A549 treated with AZD9567 at 1 μM for 4 hours (cell line): Measurements from ENCODE around the gene LYPLA2. TPM values are rescaled to one million over a fixed set of nuclear protein-coding genes. Genes with fewer than 3 reads are reported as not detected.

Experiments
- total RNA-seq: library from RNA; stranded (reverse); fragments of 200-300 nt; extraction: Qiagen RNA extraction; gene quantifications from 5 replicates; pipeline ENCODE4 v1.2.3, GENCODE V29; 2022; ENCODE audit not compliant: insufficient read depth

LYPLA2 gene
- total RNA-seq = 55.6 to 74.5 TPM (median 57.7 TPM) in 5 replicates

GRCh38 chr1:23790696-23791515, at the start of gene LYPLA2:
Gene LYPLA2, plus strand, starts transcription at chr1:23791145. Its CDS starts 1,538 bp downstream, at chr1:23792683.

GRCh38 chr1:23743287-23744152, 47.4 kb upstream of the LYPLA2 start, which contains the start of gene ELOA:
Gene ELOA, plus strand, starts transcription at chr1:23743471. Its CDS starts 33 bp downstream, at chr1:23743504.

GRCh38 chr1:23777979-23778814, 12.7 kb upstream of the LYPLA2 start, which contains the start of gene PITHD1:
Gene PITHD1, plus strand, starts transcription at chr1:23778418. Its CDS starts 98 bp downstream, at chr1:23778516.

GRCh38 chr1:23800400-23801337, 9.7 kb downstream of the LYPLA2 start, which contains the start of gene GALE:
Gene GALE, minus strand, starts transcription at chr1:23800754. Its CDS starts 1,747 bp downstream, at chr1:23799007.

GRCh38 chr1:23825076-23825761, 34.3 kb downstream of the LYPLA2 start, which contains the start of gene HMGCL:
Gene HMGCL, minus strand, starts transcription at chr1:23825429. Its CDS starts 14 bp downstream, at chr1:23825415.

Other genes starting within 250 kb of the LYPLA2 start
- 288 to 441 TPM (median 376 TPM) in 5 replicates for gene ID3, start 231.6 kb upstream of the LYPLA2 start, total RNA-seq
- gene RPL11, start 99.3 kb upstream of the LYPLA2 start, total RNA-seq = 1,287 to 1,484 TPM (median 1,441 TPM) in 5 replicates
- 27.9 to 32.8 TPM (median 28.8 TPM) in 5 replicates for gene ELOA, start 47.7 kb upstream of the LYPLA2 start, total RNA-seq
- gene PITHD1, start 12.7 kb upstream of the LYPLA2 start, total RNA-seq = 28.4 to 40.6 TPM (median 35.0 TPM) in 5 replicates
- gene GALE, start 9.6 kb downstream of the LYPLA2 start, total RNA-seq = 50.1 to 77.4 TPM (median 69.9 TPM) in 5 replicates
- 11.6 to 17.1 TPM (median 15.1 TPM) in 5 replicates for gene HMGCL, start 34.3 kb downstream of the LYPLA2 start, total RNA-seq
- gene FUCA1, start 77.1 kb downstream of the LYPLA2 start, total RNA-seq = 9.3 to 13.1 TPM (median 10.8 TPM) in 5 replicates
- not detected in 5 replicates for gene CNR2, start 122.2 kb downstream of the LYPLA2 start, total RNA-seq
- gene PNRC2, start 168.7 kb downstream of the LYPLA2 start, total RNA-seq = 26.4 to 64.3 TPM (median 36.8 TPM) in 5 replicates
- 78.8 to 95.3 TPM (median 91.0 TPM) in 5 replicates for gene SRSF10, start 189.2 kb downstream of the LYPLA2 start, total RNA-seq